HG03354 (cell line): Measurements from ENCODE around the gene PDZD8.

Source experiments
- ATAC-seq: cut with Tn5 transposase; IDR thresholded peaks from one replicate; pipeline ENCODE4 v1.9.1; 2021; ENCODE audit warnings: mild to moderate bottlenecking; ENCODE audit not compliant: unreplicated experiment, poor library complexity, severe bottlenecking

PDZD8 gene

DNA sequence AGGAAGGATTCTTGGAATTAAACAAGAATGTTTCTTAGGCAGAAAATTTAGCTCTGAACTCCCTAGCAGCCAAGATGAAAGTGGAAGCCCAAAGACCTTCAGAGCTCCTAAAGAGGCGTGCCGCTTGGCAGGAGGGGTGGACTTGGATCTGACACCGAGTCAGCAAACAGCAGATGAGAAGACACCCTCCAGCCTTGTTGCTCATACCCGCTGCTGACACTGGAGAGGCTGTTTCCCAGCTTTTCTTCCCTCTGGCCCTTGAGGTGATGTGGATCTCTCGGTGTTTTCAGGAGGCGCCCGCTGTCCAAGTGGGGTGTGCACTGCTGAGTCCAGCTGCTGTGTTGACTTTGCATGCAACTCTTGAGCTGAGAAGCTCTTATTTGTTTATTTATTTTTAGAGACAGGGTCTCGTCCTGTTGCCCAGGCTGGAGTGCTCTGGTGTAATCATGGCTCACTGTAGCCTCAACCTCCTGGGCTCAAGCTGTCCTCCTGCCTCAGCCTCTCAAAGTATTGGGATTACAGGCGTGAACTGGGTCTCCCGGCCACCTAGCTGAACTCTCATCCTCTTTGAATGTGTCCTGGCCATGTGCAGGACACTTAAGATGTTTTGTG is 112.8 kb downstream of the PDZD8 start:
- ATAC-seq = no peak

DNA sequence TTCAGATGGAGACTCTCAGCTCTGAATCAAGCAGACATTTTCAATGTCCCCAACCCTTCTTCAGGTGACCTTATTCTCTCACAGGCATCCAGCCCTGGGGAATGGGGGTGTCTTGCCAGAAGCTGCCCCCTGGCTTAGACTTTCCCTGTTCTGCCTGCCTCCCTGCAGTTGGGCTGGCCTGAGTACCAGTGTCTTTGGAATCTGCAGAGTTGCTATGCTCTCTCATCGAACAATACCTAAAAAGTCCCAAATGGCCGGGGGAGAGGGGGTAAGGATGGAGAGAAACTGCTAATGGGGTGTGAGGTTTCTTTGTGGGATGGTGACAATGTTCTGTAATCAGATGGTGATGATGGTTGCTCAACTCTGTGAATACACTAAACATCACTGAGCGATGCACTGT is 113.7 kb downstream of the PDZD8 start:
- ATAC-seq = no peak

DNA sequence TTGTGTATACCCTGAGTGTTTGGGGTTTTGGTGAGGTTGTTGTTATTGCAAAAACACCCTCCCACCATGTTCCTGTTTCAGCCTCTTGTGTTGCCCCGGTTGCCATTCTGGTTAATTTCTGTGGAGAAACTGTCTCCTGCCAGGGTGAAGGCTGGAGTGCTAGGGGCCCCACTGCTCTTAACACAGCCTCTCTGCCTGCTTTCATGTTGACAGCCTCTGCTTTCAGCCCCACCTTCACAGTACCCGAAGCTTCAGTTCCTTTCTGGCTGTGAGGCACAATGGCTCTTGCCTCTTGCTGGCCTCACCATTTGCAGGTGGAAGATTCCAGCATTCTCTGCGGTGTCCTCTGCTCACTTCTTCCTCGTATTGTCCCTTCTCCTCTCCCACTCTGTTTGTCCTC is 115.2 kb downstream of the PDZD8 start:
- ATAC-seq = no peak

DNA sequence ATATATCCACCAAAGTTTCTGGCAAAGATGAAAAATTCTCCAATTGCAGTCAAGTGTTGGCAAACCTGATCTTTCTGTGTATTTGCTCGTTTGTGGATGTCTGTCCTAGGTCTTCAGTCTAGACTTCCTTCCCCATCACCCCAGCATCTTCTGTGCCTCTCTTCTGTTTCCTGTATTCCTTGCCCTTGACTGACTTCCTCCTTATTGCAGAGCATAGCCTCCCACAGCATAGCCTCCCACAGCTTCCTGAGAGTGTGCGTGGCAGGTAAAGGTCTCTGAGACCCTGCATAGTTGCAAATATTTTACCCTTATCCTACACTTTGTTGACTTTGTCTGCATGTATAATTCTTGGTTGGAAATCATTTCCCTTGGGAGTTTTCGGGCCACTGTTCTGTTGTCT is 116.0 kb downstream of the PDZD8 start:
- no peak for ATAC-seq

DNA sequence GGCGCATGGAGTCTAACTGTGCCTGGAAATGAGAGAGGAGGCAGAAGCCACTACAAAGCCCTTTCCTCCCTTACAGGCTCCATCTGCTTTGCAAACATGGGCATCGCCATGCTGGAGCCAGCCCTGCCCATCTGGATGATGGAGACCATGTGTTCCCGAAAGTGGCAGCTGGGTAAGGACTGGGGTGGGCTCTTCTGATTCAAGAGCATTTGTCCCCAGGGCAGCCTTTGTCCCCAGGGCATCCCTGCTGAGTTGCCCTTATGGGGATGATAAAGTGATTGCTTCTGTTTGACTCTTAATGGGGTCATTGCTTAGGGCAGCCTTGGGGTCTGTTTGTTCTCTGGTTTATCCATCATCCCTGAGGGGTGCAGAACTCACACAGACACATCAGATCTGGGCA is 117.5 kb downstream of the PDZD8 start:
- ATAC-seq = no peak

DNA sequence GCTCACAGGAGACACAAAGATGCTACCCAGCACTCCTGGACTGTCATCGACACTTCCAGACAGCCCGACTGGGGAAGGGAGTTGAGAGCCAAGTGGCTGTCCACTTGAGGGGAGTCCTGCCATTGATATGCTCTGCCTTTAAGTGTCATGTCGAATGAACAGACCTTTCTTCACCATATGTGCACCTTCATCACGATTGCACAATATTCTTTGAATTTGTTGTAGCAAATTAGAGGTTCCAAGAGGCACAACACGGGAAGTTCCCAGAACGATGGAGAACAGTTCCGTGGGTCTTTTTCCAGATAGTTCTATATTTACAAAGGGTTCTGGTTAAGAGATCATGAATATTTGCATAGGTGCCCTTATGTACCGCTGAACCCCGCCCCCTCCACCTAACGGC is 118.3 kb downstream of the PDZD8 start:
- no peak for ATAC-seq

DNA sequence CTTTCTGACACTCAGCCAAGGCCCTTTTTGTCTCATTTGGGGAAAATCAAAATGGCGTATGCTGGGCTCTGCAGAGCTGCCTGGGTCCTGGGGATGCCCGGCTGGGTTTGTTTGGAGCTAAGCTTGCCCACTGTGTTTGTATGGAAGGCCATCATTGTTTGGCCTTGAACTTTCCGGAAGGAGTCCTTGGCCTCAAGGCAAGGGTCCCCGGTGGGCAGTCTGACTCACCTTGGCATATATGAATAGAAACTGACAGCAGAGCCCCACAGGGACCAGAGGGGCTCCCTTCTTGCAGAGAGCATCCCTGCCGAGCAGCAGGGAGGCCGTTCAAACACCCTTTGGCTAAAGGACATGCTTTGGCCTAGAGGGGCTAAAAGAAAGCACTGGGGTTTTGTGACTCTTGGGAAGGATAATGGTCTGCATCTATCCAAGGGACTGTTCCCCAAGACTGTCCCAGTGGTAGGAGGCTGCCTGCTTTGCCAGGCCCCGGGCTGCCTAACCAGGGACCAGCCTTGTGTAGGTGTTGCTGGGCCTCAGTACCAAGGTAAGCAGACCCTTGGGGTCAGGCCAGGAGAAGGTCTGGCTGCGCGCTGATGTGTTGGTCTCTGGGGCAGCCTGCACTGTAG is 119.3 kb downstream of the PDZD8 start:
- ATAC-seq = no peak

DNA sequence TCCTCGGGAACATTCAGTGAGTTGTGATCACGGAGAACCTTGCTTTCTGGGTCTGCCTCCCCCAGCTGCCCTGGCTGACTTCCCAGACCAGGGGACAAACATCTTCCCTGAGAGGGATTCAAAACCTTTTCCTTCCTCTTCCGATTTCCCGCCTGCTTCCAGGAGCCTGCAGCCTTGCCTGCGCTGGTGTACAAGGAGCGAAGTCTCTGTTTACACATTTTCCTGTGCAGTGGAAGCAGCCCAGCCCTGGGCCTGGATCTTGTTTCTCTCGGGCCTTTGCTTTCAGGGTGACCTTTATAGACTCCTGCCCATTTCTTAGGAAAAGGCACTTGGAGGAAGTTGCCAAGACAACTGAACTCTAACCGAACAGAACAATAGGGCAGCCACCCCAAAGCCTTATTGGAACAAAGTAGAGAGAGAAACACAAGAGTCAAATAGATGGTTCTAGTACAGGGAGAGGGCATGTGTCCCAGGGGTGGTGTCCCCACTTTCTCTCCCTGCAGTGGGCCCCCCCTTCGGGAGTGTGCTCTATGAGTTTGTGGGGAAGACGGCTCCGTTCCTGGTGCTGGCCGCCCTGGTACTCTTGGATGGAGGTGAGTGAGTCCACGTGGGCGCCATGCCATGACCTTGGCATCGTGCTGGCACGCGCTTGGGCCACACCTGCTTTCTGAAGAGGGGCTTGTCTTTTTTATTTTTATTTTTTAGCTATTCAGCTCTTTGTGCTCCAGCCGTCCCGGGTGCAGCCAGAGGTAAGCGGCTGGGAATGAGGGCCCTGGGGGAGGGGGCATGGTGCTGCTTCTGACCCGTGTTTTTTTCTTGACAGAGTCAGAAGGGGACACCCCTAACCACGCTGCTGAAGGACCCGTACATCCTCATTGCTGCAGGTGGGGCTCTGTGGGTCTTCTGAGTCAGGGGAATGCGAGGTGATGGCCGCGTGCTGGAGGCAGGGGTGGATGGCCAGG is 120.2 kb downstream of the PDZD8 start:
- no peak for ATAC-seq

DNA sequence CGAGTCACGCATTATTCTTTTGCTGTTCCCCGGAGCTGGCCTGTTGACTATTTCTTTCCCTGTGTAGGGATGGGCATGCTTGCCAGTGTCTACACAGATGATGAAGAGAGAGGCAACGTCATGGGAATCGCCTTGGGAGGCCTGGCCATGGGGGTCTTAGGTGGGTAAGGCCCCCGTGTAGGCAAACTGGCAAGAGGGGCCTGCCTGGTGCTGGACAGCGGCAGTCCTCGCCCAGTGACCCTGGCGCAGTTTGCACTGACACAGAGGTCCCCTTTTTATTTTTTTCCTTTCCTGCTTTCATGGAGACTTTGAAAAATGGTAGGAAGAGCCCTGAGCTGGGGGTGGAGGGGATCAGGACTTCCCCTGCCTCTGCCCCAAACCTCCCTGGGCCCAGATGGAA is 120.9 kb downstream of the PDZD8 start:
- no peak for ATAC-seq

DNA sequence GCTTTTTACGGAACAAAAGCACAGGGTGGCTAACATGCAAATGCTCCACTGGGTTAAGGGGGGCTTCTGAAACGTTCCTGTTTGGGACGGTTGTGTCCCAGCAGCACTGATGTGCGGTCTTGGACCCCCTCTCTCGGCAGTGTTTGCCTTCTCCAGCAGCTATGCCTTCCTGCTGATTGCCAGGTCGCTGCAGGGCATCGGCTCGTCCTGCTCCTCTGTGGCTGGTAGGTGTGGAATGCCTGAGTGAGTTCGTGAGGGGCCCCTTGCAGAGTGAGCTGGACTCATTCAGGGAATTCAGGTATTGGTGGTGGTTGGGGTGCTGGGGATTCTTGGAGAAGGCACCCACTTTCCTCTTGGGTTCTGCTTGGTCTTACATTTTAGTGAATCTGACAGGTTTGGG is 121.3 kb downstream of the PDZD8 start:
- ATAC-seq = no peak

DNA sequence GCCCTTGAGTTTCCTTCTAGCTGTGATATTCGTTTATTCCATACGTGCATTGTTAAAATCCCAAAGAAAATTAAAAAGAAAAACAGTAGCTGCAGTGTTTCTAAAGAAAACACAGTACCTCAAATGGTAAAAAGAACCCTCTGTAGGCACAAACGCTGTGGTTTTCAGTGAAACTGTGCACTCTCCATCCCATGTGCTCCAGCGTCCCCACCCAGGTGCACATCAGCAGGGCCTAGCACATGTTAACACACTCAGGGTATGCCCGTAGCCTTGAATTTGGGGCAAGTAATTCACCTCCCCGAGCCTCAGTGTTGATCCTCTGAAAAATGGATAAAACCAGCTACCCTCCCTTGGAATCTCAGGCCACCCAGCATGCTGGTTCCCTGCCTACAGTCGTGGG is 124.8 kb downstream of the PDZD8 start:
- no peak for ATAC-seq

DNA sequence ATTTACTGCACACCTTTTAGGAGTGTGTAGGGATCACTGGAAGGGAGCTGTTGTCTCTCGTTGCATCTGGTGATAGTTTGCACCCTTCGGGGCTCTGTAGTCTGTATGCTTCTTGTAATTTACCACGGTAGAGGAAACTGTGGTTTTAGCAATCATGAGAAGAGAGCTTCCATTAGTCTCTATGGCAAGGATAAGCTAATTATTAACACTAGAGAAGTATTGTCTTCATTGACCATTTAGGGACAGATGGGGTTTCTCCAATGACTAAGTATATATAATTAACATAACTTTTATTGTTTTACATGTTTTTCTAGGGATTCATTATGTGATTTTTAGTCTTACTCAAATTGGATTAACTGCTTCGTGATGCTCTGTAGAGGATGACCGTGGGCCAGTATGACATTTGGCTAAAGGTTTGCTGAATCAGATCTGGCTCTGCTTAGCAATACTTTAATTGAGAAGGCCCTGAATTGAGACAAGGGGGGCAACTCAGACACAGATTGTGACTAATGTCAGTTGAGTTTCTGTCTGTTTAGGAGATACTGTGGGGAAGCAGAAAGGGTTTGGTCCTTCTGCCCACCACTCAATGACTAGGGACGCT is 125.6 kb downstream of the PDZD8 start:
- peak; percentile 81 for ATAC-seq

DNA sequence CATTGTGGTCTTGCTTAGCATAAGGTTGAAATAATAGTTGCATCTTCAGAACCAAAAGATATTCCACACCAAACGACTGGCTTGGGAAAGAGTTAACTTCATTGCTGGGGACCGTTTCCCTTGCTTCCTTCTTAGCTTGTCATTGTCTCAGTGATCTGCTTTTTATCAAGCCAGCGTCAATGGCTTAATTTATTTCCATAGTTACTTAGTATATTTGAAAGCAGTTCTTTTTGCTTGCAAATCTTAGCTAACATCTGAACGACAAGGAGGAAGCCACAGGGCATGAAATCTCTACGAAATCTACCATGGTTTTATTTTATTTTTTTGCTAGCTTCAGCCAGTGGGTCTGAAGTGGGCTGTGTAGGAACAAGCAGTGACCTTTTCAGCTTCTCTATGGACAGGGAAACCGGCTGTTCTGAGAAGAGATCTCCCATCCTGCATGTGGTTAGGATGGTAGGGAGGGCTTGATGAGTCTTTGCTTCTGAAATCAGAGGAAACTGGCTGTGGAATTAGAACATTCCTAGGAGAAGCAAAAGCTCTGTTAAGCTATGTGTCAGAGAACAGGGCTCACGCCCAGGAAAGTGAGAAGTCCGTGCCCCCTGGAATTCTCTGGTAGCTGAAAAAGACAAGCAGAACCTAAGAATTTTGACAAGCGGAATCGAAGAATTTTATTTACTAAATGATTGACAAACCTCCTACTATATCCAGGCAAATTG is 126.3 kb downstream of the PDZD8 start:
- no peak for ATAC-seq

DNA sequence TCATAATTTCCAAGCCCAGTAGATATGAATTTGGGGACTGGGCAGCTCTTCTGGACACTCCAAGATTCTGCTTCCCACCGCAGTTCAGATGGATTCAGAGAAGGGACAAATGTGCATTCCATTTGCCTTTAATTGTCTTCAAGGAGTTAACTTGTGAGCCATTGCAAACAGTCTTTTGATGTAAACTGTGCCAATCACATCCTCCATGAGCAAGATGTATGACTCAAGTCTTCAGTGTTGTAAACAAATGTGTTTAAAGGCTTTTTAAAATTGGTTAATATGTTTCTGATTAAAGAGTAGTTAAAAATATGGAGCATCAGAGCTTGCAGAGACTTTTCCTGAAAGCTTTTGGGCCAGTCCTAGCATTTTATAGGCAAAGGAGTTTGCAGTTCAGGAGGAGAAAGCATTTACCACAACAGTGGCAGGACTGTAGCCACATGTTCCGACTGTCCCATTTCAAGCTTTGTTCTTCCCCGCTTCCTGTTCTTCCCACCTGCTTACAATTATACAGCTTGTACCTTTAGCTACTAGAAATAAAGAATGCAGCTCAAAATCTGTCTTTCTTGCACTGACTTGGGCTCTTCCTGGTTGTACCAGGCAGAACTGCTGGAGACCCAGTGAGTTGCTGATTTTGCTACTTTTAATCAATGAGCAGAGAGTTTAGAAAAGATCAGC is 128.1 kb downstream of the PDZD8 start:
- ATAC-seq = no peak

DNA sequence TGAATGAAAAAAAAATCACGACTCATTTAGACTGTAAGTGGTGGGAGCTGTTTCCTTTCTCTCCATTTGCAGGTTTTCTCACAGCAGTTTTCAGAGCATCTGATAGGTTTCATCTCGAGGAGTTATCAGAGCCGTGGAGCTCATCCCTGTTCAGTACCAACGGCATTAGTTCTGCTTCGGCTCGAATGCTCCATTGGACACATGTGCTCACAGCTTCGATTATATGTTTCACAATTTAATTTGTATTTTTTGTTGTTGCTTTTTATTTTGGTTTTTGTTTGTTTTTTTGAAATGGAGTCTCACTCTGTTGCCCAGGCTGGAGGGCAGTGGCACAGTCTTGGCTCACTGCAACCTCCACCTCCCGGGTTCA is 132.8 kb downstream of the PDZD8 start:
- ATAC-seq = no peak

DNA sequence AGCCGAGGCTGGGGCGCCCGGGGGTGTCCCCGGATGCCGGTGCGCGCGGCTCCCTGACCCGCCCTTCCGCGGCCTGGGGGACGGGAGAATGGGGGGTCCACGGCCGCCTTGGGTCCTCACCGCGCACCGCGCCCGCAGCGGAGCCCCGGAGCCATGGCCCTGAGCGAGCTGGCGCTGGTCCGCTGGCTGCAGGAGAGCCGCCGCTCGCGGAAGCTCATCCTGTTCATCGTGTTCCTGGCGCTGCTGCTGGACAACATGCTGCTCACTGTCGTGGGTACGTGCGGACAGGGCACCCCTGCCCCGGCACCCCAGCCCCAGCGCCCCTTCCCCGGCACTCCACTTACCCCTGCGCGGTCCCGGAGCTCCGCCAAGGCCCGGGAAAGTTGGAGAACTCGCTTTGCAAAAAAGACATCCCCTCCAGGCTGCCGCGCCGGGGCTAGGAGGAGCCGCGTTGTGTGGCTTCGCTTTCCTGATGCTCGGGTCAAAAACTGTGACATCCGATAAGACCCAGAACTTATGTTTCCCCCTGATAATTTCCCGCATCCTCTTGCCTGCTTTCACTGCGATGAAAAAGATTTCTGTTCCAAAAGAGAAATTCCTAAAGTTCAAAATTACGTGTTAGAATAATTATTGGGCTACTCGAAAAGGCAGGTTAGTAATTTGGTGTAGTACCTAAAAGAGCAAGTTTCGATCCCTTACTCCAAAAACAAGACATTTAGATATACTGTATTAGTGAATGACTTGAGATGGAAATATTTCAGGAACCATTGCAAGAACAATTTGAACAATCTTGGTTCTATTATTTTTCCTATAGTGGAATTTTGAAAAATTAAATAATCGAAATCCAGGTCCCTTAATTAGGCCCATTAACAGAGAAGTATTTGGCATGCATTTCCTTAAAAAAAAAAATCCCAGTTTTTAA is 133.4 kb downstream of the PDZD8 start:
- ATAC-seq = no peak

DNA sequence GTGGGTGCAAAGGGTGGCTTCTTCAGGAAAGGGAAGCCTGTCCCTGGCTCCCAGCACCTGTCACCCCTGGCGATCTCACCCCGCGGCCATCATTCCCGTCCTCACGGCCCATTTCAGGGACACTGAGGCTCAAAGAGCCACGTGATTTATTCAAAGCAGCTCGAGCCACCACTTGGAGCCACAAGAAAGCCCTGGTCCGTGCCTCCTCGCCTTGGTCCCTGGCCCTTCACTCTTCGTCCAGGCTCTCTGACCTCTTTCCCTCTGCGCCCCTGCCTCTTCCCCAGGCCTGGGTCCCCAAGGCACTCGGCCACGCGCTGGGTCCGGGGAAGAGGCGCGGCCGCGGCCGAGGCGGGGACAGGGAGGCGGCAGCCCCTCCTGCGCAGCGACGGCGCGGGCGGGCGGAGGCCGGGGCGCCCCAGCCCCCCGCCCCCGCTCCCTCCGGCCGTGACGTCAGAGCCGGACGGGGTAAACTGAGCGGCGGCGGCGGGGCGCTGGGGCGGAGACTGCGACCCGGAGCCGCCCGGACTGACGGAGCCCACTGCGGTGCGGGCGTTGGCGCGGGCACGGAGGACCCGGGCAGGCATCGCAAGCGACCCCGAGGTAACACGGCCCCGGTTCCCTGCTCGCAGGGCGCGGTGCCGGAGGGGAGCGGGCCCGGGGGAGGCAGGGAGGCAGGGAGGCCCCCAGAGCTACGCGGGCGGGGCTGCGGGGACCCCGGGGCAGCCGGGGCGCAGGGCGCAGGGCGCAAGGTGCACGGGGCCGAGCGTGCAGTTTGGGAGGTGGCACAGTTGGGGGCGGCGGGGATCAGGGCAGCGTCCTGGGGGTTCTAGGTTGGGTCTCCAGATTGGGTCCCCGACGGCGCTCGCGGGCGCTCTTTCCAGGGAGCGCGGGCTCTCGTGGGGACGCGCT is 134.4 kb downstream of the PDZD8 start, which contains the start of gene SLC18A2:
SLC18A2 (plus strand) TSS at position 494 of the 909 bp plus-strand sequence. CDS start 580 bp downstream, outside the sequence.
- ATAC-seq = no peak
